GM19467 (cell line): ENCODE results near the gene SLC25A44.
"Not testable (repeated sequence)": the region's sequence is repeated elsewhere in the genome, so short reads cannot be mapped to it uniquely, and the experiment has no call there.

Source experiments
- ATAC-seq: cut with Tn5 transposase; IDR thresholded peaks from one replicate; pipeline ENCODE4 v1.9.1; 2021; ENCODE audit warnings: mild to moderate bottlenecking, moderate library complexity; ENCODE audit not compliant: unreplicated experiment

The SLC25A44 gene

GRCh38 chr1:156162430-156163037 lies 31.4 kb upstream of the SLC25A44 start:
- ATAC-seq = no peak

- no peak for ATAC-seq
Measured at GRCh38 chr1:156163712-156164111, 30.2 kb upstream of the SLC25A44 start.

- ATAC-seq = no peak
Measured at GRCh38 chr1:156164125-156164831, 29.6 kb upstream of the SLC25A44 start.

- no peak for ATAC-seq
Measured at GRCh38 chr1:156165083-156165482, 28.8 kb upstream of the SLC25A44 start.

- no peak for ATAC-seq
Measured at GRCh38 chr1:156167536-156167935, 26.4 kb upstream of the SLC25A44 start.

- no peak for ATAC-seq
Measured at GRCh38 chr1:156172696-156173470, 21.0 kb upstream of the SLC25A44 start.

GRCh38 chr1:156176610-156177210 lies 17.2 kb upstream of the SLC25A44 start:
- ATAC-seq = no peak

GRCh38 chr1:156177919-156178654 lies 15.8 kb upstream of the SLC25A44 start:
- no peak for ATAC-seq

- no peak for ATAC-seq
Measured at GRCh38 chr1:156180471-156180870, 13.4 kb upstream of the SLC25A44 start.

GRCh38 chr1:156181391-156181924 lies 12.4 kb upstream of the SLC25A44 start:
- ATAC-seq = not testable (repeated sequence)

GRCh38 chr1:156182010-156182779 lies 11.7 kb upstream of the SLC25A44 start:
- ATAC-seq = not testable (repeated sequence)

GRCh38 chr1:156186347-156187177 lies 7.3 kb upstream of the SLC25A44 start:
- not testable (repeated sequence) for ATAC-seq

GRCh38 chr1:156190265-156190664 lies 3.6 kb upstream of the SLC25A44 start:
- not testable (repeated sequence) for ATAC-seq

- no peak for ATAC-seq
Measured at GRCh38 chr1:156191292-156191964, 2.5 kb upstream of the SLC25A44 start.

- no peak for ATAC-seq
Measured at GRCh38 chr1:156193208-156193487, 756 bp upstream of the SLC25A44 start.

- ATAC-seq = no peak
Measured at GRCh38 chr1:156194300-156194652, 372 bp downstream of the SLC25A44 start.

GRCh38 chr1:156195853-156196252 lies 1.9 kb downstream of the SLC25A44 start:
- no peak for ATAC-seq

- no peak for ATAC-seq
Measured at GRCh38 chr1:156196445-156196844, 2.5 kb downstream of the SLC25A44 start.
